ENCODE data around the gene BCAR1. TPM values are rescaled to one million over a fixed set of nuclear protein-coding genes. Genes with fewer than 3 reads are reported as not detected.
"Not testable (repeated sequence)": the region's sequence is repeated elsewhere in the genome, so short reads cannot be mapped to it uniquely, and the experiment has no call there.

The BCAR1 gene
- total RNA-seq, 1 experiment from 2014 or later = 19.7 TPM

DNA sequence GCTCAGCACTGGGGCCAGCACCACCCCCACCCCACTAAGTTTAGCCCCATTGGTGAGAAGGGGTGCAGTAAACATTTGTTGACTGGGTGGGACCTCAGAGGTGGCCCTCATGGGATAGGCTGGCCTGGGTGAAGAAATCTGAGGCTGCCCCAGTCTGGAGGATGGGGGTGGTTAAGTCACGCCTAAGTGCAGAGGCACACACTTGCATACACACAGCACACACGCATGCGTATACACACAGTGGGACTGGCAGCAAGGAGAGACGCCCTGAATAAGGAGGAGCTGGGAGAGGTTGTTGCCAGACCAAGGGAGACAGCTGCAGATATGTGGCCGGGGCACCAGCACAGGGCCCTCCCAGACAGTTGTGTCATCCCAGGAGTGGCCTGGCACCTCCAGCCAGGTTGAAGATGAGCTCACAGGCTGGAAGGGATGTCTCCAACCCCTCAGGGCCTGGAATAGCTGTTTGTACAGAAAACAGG, 3.0 kb upstream of the BCAR1 start:
- peak; percentile 51 for DNase-seq (ENCODE audit: low read depth)

GRCh38 chr16:75252946-75253911, 1.8 kb upstream of the BCAR1 start:
- DNase-seq (ENCODE audit: low read depth) = no peak

GRCh38 chr16:75252049-75252864, 833 bp upstream of the BCAR1 start:
- no peak for DNase-seq (ENCODE audit: low read depth)

- DNase-seq (ENCODE audit: low read depth) = peak; percentile 41
Measured at GRCh38 chr16:75250809-75251279, 580 bp downstream of the BCAR1 start.

DNA sequence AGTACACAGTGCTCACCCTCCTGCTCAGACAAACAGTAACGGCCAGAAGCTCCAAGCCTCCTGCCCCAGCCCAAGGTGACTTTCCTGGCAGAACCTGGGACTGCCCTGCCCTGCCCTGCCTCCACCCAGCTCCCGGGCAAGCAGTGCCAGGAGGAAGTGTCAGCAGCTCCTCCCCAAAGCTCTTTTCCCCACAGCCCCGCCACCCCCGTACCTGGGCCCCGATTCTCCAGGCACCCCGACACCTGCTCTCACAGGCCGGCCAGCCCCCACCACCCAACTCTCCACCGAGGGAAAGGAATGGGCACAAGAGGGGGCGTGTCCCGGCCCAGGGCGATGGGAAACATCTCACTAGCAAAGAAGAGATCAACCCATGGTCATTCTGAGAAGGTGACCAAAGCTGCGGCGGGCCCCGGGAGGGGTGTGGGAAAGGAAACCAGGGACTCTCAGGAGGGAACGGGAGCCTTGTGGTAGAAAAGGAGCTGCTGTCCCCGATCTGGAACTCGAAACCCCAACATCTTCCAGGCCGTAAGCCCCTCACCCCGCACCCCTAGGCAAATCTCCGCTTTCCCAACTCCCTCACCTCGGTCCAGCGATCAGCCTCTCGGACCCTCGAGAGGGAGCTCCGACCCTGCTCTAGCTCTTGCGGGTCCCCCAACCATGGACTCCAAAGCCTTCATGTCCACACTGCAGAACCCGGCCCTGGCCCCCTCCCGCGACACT, 1.2 kb downstream of the BCAR1 start:
- peak; percentile 29 for DNase-seq (ENCODE audit: low read depth)

- no peak for DNase-seq (ENCODE audit: low read depth)
Measured at GRCh38 chr16:75249441-75249840, 2.0 kb downstream of the BCAR1 start.

DNA sequence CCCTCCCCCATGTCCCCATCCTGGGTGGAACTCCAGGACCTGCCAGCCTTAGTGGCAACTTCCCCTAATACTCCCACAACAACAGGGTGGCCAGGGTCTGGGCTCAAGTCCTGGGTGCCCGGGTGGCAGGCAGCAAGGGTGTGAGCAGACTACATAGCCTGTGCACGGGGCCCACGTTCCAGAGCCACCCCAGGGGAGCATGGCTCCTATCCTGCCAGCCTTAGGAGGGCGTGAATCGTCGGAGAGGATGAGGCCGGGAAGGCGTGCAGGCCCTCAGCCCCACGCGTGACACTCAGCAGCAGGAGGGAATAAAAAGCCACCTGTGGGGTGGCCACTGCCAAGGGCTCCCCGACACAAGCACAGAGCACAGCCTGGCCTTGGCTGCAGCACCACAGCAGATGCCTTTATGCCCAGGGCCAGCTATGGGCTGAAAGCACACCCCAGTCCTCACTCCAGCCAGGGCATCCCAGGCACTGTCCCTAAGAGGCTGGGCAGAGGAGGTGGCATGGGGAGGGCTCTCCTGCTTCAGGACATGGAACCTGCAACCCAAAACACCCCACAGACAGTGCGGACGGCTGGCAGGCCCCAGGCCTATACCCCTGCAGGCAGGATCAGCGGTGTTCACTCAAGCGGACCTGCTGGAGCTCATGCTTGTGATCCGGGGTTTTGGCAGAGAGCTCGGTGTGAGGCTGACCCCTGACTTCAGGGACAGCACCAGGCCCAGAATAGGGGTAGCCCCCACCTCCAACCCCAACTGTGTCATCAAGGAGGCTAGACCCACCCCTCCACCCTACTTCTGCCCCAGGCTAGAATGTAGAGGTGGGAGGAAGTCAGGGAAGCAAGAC, 2.7 kb downstream of the BCAR1 start:
- DNase-seq (ENCODE audit: low read depth) = no peak

GRCh38 chr16:75248142-75248535, 3.3 kb downstream of the BCAR1 start:
- DNase-seq (ENCODE audit: low read depth) = no peak

DNA sequence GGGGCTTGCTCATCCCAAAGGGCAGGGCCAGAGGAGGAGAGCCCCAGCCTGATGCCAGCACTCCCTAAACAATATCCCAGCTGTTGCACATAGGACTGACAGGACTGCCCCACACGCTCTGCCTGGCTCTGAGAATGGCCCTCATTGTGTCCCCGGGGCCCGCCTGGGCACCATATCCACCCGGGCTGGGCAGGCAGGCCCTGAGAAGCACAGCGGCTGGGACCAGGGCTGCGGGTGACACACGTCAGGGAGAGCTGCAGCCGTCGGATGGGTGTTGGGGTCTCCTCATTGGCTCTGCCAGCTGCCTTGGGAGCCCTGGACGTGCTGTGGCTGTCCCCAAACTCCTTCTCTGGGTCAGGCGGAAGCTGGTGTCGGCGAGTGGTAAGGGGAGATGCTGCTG, 4.2 kb downstream of the BCAR1 start:
- no peak for DNase-seq (ENCODE audit: low read depth)

- no peak for DNase-seq (ENCODE audit: low read depth)
Measured at GRCh38 chr16:75246504-75247205, 4.8 kb downstream of the BCAR1 start.

DNA sequence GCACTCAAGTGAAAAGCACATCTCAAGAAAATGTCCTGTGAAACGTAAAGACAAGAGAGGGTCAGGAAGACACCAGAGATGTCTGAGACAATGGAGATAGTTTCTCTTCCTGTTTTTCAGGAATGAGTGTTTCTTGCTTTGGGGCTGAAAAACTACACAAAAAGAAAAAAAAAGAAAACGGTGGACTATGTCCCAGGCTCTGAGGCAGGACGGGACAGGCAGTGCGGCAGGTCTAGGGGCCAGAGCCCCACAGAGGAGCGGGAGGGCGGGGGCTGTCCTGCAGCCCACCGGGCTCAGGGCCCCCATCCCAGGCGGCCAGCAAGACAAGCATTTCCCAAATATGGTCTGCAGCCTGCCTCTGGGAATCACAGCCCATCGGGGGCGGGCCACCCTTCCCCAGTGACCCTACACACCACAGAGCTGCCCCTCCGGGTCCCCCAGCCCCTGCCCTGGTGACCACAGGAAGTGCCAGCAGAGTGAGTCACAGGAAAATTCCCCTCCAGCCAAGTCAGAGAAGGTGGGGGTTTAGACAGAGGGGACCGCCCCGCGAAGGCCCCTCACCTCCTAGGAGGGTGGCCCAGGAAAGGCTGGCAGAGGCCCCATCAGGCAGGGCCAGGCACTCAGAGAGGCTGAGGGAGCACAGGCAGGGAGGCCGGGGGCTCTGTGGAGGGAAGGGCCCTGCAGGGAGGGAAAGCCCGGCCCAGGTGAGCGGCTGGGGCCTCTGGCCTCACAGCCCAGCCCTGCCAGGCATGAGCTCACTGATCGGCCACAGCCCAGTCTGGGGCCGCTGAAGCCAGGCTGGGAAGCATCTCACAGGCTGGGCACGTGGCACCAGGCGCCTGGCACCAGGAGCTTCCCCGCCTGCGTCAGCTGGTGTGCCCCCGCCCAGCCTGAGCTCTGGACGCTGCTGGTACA, 6.3 kb downstream of the BCAR1 start:
- peak; percentile 99 for DNase-seq (ENCODE audit: low read depth)

- peak; percentile 91 for DNase-seq (ENCODE audit: low read depth)
Measured at GRCh38 chr16:75244225-75244809, 7.1 kb downstream of the BCAR1 start.

GRCh38 chr16:75243667-75244224, 7.7 kb downstream of the BCAR1 start:
- DNase-seq (ENCODE audit: low read depth) = no peak

GRCh38 chr16:75242436-75243078, 8.9 kb downstream of the BCAR1 start:
- not testable (repeated sequence) for DNase-seq (ENCODE audit: low read depth)

DNA sequence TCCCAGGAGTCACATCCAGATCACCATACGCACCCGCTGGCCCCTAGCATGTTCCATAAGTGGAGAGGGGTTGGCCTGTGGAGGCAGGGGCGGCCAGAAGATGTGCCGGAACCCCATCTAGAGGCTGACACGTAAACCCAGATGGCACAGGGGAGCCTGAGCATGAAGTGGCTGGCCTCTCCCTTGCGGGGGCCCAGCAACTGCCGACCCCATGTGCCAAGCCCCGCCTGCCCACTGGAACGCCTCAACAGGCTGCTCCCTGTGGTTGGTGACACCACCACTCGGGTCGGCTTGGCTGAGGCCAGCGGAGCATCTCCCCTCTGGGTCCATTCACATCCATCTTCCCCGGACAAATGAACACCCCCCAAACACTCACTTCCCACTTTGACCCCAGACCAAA, 9.5 kb downstream of the BCAR1 start:
- DNase-seq (ENCODE audit: low read depth) = no peak

- DNase-seq (ENCODE audit: low read depth) = no peak
Measured at GRCh38 chr16:75241412-75241811, 10.0 kb downstream of the BCAR1 start.

- DNase-seq (ENCODE audit: low read depth) = not testable (repeated sequence)
Measured at GRCh38 chr16:75240633-75241032, 10.8 kb downstream of the BCAR1 start.

Measured in RPMI7951 (cell line).